CD4-positive, alpha-beta T cell treated with Interleukin-2 at 100 ng/mL for 4 hours (primary cell): ENCODE results near the gene SLC38A1.
"Not testable (repeated sequence)": the region's sequence is repeated elsewhere in the genome, so short reads cannot be mapped to it uniquely, and the experiment has no call there.

Experiments used
- DNase-seq: peaks from one replicate; pipeline ENCODE4 v3.0.0-alpha.2; 2020; ENCODE audit warnings: low spot score

The SLC38A1 gene

DNA sequence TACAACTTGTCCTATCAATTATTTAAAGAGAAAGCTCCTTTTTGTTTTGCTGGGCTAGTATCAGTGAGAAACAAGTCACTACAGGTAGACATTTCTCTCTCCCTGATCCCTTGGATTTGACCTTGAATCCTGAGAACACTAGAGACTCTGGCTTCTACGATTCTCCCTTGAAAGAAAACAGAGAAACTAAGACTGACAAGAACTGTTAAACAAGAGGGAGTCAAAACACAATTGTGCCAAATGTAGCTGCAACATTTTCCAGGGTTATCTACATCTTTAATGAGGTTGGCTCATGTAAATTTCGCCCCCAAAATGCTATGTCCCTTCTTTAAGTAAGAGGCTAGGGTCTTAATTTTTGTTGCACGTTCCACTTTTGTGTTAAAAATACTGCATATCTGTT lies 62.4 kb downstream of the SLC38A1 start:
- DNase-seq: no peak

DNA sequence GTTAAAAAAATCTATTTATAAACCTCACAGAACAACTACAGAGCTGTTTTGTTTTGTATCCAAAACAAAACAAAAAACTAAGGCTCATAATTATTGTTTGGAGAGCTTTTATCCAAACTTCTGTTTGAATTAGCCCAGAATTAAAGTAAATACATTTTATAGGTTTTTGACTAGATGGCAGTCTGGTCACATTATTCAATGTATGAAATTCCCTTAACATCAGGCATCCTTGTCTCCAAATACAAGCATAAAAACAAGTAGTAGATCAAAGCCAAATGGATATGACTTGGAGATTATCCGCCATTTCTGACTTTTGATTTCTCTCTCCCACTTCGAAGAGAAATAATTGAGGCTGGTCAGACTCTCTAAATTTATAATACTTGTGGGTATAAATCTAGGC lies 63.5 kb downstream of the SLC38A1 start:
- no peak for DNase-seq

DNA sequence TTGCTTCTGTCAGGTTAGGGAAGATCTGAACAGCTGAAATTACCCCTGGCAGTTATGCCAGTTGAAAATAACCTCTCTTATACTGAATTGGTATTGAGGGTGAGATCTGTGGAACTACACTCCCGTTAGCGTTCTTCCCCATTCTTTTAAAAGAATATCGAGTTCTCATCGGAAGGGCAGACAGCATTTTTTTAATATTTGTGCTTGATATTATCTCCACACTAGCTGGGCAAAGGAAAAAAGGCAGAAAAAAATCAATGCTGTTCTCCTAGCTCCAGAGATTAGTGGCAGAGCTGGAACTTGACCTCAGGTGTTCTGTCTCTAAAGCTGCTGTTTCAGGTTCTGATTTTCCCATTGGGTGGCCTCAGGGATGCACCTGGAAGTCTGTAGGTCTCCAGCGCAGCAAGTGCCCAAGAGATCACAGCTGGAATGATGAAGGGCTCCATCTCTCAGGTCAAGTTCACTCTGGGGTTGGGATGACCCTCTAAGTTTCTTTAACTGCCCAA lies 67.5 kb downstream of the SLC38A1 start:
- no peak for DNase-seq

DNA sequence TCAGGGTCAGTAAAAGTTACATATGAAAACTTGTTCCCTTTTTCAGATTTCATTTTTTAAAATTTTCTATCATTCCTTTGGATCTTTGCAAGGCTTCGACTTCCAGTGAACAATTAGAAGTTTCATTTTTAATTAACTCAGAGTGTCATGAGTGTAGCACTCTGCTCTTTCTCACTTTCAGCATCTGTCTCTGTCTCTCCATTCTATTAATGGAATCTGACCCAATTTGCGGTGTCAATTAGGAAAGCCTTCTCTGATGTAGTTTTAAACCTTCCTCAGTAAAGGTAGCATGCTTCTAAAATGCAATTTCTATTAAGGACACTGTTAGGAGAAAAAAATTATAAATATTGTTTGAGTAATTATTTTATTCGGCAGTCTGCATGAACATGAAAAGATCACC lies 68.3 kb downstream of the SLC38A1 start:
- DNase-seq: no peak

DNA sequence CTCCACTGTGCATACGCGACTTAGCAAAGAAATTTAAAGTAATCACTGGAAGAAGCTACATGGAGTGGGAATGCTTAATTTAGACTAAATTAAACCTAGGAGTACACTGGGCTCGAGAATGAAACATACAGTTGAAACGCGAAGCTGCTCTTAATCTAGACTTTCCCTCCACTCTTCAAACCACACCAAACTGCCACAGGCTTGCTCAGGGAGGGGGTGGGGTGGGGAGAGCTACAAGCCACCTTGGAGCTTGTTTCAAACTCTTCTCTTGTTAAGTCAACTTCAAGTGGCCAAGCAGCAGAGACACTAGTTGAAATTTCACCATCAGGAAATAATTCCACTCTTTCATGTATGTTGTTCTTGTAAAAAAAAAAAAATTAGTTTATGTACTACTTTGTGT lies 69.9 kb downstream of the SLC38A1 start:
- no peak for DNase-seq

DNA sequence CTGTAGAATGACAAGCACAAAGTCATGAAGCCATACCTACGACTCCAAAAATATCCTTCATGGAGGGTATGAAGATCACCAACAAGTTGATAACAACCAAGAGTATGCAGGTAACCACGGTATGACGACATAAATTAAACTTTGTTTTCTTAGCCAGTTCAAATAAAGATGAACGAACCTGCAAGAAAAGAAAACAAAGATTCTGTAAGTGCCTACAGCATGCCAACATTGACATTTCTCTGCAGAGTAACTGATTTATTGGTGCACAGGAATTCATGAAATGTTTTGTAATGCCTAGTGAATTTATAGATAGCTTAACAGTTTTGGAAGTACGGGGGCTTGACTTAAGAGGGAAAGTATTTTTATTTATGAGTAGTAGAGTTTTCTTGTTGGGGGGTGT lies 71.0 kb downstream of the SLC38A1 start:
- no peak for DNase-seq

DNA sequence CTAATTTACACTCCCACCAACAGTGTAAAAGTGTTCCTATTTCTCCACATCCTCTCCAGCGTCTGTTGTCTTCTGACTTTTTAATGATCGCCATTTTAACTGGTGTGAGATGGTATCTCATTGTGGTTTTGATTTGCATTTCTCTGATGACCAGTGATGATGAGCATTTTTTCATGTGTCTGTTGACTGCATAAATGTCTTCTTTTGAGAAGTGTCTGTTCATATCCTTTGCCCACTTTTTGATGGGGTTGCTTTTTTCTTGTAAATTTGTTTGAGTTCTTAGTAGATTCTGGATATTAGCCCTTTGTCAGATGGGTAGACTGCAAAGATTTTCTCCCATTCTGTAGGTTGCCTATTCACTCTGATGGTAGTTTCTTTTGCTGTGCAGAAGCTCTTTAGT lies 78.3 kb downstream of the SLC38A1 start:
- DNase-seq: not testable (repeated sequence)

DNA sequence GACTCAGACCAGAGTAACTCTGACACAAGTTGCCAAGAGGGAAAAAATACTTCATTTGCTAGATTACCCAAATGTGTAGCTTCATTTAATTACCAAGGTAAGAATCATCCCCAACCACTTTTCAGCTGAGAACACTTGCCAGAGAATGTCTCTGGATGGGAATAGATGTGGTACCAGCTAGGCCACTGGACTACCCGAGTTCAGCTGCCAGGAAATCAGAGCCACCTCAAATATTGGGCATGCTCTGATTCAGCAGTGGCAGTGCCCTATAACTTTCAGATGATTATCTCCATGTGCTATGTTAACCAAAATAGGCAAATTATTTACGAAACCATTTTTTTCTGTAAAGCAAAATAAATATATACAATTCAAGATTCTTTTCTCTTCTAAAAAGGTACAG lies 80.7 kb downstream of the SLC38A1 start:
- no peak for DNase-seq

DNA sequence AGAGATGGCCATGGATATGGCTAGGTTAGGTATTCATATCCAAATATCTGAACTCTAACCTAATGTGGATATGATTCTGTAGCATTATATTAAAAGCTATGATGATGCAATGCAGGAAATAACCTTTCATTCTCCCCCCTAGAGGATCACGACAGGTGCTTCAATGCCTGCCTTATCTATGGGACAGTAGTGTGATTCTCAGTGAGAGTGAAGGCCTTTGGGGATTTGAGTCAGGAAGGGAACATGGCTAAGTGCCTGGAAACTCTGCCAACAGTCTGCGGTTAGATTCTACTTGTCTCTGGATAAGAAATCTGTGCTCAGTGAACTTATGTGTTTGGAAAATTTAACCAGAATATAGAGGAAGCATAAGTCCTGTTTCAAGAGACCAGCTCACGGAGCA lies 81.8 kb downstream of the SLC38A1 start:
- DNase-seq: no peak

DNA sequence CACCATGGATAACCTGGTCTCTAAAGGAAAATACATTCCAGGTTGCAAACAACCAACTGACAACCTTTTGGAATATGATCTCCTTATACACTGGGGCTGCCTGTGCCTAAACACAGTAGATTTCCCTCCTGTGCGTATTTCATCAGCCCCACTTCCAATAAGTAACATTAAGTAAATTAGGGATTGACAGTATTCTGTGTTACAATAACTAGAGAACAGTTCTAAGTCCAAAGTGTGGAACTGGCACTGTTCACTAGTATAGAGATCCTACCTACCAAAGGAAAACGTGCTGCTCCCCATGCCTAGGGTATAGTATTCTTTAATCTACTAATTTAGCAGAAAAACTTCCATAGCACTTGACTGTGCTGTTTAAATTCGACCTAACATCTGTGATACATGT lies 82.8 kb downstream of the SLC38A1 start:
- DNase-seq: no peak

DNA sequence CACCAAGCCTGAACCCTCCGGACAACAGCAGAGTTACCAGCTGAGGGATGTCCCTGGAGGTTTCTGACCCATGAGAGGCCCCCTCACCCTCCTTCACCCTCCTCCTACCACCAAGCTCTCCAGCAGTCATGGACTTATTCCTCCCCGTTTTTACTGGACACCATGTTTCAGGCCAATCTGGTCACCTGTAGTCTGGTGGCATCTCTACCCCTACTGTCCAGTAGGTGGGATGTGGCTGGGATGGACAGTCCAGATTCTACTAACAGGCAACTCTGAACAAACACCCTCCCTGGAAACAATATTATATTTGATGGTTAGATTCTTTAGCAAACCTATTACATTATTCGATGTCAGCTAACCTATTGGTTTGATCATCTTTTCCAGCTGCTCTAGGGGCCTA lies 83.2 kb downstream of the SLC38A1 start:
- no peak for DNase-seq

DNA sequence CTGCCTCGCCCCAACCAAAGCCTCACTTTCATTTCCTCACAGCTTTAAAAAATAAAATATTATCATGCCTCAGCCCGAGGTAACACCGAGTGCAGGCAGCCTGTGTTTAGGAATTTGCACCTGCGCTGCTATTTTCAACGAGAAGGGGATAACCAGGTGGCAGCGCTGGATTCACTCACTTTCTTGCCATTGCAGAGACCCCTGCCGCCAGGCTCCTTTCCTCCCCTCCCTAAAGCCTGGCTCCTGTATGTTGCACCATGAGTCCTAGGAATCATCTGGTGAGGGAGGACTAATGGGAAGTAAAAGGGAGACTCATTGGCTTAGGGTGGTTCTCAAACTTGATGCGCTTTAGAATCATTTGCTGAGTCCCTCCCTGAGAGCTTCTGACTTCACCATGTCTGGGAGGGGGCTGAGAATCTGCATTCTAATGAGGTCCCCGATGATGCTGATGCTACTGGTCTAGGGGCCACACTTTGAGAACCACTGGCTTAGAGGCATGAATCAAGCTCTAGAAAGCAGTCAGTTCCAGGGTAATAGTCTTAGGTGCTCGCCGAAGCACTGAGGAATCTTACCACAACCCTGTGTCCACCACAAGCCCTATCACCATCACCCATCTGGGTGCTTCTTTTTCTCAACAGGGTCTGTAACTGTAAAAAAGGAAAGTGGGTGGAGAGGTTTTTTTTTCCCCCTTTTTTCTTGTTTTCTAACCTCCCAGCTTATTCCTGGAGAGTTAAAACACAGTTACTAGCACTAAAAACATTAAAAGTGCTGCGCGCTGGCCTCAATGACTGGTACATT lies 83.8 kb downstream of the SLC38A1 start:
- DNase-seq: no peak

DNA sequence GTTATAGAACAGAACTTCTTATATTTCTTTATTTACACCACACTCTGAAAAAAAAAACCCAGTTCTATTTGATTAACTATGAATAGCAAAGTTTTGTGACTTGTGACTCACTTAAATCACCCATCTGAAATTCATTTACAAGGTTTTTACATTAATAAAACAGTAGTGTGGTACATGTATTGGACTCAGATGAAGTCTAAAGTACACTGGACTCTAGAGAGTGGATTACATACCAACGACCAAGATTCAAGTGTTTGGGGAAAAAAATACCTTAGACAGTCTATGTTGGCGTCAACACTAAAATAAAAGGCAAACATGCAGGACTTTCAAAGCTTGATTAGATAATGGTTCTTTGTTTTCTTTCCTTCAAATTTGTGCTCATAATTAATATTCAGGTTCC lies 85.7 kb downstream of the SLC38A1 start:
- no peak for DNase-seq

DNA sequence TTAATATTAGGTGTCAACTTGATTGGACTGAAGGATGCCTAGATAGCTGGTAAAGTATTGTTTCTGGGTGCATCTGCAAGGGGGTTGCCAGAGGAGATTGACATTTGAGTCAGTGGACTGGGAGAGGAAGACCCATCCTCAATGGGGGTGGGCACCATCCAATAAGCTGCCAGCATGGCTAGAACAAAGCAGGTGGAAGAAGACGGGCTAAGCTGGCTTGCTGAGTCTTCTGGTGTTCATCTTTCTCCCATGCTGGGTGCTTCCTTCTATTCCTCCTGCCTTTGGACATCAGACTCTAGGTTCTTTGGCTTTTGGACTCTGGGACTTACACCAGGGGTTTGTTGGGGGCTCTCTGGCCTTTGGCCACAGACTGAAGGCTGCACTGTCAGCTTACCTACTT lies 87.4 kb downstream of the SLC38A1 start:
- DNase-seq: no peak

DNA sequence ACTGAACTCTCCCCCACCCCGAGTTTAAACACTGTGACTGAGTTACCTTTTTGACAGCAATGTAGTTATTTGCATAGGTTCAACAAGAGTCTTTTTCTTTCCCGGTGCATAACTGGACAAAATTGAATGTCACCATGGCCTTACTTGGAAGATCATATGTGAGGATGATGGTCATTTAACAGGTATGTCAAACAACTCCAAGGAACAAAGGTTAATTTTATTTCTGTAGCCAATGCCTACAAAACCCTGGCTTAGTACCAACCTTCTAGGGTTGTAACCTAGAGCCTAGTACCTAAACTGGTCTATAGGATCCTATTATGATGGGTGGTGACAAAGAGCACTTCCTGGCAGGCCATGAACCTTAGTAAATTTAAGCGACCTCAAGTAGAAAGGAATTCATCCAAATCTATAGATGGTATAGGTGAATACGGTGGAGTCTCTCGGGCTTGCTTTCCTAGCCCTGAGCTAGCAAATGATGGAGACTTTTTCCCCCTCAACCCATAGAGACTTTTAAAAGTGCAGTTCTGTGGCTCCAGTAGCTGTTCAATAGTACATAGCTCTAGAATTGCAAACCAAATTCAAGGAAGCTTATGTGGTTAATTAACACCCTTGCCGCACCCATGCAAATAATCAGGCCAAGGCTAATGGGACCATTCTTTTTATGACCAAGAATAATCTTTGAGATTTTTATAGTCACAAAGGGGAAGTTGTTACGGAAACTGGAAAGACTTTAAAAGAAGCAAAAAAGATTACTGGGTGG lies 89.0 kb downstream of the SLC38A1 start:
- DNase-seq: no peak

DNA sequence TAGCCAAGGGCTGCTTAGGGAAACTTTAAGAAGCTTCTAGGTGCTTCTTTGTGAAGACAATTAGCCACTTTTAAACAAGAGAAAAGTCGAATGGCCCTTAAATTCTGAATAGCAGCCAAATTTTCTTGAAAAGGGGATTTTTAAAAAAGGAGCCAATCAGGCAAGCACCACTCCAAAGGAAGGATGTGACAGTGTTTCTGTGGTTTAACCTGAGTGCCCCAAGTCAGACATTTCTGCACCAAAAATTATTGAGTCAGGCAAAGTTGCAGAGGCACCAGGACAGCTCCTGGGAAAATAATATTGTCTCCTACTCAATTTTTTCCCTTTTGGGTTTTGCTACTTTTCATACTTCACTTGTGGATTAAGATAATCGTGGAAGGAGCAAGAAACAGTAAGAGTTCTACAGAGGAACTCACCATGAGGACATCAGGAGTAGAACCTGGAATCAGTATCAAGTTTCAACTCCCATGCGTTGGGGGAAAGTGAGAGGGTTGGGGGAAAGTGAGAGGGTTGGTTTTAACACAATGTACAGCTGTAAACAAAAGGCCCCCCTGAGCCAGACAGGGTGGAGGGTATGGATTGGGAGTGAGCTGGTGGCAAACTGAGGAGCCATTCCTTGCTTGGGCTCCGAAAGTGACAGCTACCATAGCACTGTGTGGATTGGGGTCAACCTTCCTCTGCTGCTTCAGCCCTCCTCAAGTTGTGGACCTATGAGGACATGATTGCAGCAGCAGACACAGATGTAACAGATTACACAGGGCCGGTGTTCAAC lies 90.8 kb downstream of the SLC38A1 start:
- peak; percentile 45 for DNase-seq

DNA sequence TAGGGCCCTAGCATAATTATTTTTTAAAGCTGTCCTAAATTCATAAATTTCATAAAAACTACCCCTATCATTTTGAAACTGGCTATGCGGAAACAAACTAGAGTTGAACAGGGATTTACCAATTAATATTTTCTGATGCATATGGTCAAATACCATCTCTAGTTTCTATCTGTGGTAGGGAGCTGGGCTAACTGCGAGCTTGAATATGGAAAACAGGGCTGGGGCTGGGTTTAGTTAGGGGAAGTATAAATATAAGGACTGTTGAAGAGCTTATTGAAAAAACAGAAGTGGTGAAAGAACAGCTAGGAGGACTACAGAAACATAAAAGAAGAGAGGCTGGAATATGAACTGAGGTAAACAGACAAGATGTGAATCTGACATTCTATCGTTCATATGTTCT lies 91.8 kb downstream of the SLC38A1 start:
- DNase-seq: no peak

DNA sequence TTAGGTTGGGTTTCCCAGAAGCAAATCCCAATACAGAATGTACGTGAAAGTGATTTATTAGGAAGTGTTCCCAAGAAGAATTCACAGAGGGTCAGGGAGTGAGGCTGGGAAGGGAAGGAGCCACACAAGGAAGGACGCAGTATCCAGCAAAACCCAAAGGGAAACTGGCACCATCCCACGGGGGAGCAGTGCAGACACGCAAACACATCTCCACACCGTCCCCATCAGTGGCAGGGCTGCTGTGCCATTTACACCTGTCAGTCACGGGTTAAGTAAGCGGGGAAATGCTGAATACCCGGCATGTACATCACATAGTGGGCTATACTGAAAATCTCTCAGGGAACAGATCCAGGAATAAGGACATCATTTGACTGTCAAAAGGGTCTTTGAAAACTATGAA lies 93.9 kb downstream of the SLC38A1 start:
- DNase-seq: no peak

DNA sequence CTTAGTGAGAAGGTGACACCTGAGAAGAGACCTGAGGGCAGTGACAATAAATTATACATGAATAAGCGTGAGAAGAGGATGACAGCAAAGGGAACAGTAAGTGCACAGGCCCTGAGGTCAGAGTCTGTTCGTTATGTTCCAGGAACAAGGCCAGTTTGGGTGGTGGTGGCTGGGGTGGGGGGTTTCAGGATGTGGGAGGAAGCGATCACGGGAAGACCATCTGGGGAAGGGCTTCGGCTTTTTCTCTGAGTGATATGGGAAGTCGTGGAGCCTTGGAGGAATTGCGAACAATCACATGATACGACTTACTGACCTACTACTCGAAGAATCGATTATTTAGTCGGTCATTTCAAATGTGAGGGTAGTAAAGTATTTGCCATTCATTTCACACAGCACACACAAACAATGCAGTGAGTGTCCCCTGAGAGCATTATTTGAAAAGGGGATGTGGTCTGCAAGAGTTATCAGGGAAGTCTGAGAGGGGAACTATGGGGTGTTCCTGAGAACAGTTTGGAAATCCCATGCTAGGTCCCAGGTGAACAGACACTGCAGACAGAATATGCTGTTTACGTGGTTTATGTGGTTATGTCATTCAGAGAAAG lies 94.7 kb downstream of the SLC38A1 start:
- DNase-seq: no peak

DNA sequence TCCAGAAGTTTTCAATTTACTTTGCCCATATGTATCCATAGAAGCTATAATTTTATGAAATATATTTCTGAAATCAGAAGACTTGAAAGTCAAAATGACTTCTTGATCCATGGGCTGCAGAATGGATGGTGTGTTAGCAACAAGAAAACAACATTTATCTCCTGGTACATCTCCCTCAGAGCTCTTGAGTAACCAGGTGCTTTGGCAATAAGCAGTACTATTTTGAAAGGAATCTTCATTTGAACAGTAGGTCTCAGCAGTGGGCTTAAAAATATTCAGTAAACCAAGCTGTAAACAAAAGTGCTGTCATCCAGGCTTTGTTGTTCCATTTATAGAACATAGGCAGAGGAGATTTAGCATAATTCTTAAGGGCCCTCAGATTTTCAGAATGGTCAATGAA lies 100.4 kb downstream of the SLC38A1 start:
- DNase-seq: no peak

DNA sequence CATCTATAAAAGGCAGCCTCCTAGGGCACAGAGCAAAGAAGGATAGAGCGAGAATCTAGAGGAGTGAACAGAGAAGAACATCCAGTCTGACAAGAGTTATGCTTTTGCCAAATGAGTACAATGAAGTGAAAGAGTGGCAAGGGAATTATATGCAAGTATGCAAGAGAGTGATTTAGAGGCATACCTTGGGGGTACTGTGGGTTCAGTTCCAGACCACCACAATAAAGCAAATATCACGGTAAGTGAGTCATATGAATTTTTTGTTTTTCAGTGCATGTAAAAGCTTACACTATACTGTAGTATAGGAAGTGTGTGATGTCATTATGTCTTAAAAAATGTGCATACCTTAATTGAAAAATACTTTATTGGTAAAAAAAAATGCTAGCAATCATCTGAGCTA lies 101.4 kb downstream of the SLC38A1 start:
- DNase-seq: no peak

DNA sequence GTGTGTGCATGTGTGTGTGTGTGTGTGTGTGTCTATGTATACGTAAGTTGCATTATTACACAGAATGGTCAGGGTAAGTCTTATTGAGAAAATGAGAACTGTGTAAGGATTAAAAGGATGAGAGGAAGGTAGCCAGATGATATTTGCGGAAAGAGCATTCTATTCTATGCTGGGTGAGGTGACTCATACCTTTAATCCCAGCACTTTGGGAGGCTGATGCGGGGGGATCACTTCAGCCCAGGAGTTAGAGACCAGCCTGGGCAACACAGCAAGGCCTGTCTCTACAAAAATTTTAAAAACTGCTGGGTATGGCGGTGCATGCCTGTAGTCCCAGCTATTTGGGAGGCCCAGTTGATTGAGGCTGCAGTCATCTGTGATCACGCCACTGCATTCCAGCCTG lies 103.7 kb downstream of the SLC38A1 start:
- DNase-seq: no peak
